Regular cardiac myocyte (primary cell): Measurements from ENCODE around the gene VPS33A. TPM values are rescaled to one million over a fixed set of nuclear protein-coding genes. Genes with fewer than 3 reads are reported as not detected.

Experiments
- total RNA-seq: library from RNA; depleted of rRNA; stranded (reverse); fragments of >200 nt; gene quantifications from 2 replicates; pipeline ENCODE4 v1.2.3, GENCODE V29; 2014

VPS33A gene
- 18.0 and 22.6 TPM in 2 replicates for total RNA-seq

DNA sequence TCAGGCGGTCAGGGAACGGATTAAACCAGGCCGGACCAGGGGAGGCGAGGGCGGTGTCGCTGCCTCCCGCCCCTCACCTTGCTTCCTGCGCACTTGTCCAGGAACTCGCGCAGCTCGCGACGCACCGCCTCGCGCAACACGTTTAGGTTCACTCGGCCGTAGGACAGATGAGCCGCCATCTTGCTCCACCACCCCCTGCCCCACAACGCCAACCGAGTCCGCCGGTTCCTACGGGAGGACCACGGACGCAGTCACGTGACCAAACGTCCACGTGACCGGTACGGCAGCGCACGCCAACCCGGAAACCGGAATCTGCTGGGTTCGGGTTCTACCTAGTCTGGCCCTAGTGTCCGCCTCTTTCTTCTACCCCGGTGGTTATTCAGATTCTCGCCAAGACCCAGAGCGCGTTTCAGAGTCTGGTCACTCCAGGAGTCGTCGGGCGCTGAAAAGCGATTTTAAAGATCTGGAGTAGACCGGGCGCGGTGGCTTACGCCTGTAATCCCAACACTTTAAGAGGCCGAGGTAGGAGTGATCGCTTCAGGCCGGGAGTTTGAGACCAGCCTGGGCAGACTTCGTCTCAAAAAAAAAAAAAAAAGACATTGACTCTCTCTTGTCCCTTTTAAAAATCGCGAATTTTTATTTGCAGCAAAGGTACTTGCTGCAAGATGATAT lies at the start of gene VPS33A:
TSS of gene VPS33A (minus strand) at position 265 of the 672 bp plus-strand sequence. CDS start at position 179, 86 bp downstream.

GRCh38 chr12:122225683-122226365 lies 40.5 kb downstream of the VPS33A start, which contains the start of gene DIABLO:
Gene DIABLO (minus strand): TSS chr12:122226052. CDS start chr12:122226014, 38 bp downstream.

GRCh38 chr12:122203301-122204166 lies 62.8 kb downstream of the VPS33A start, which contains the start of gene B3GNT4:
Gene B3GNT4 (plus strand): TSS chr12:122203709. CDS start chr12:122204619, 910 bp downstream.

GRCh38 chr12:122182887-122183587 lies 83.3 kb downstream of the VPS33A start, which contains the start of gene LRRC43:
Gene LRRC43 (plus strand): TSS chr12:122183123. CDS start chr12:122183145, 22 bp downstream.

Other genes starting within 250 kb of the VPS33A start
- 6.3 and 7.0 TPM in 2 replicates for gene BCL7A, start 244.6 kb downstream of the VPS33A start, total RNA-seq
- gene MLXIP, start 187.7 kb downstream of the VPS33A start, total RNA-seq: 11.9 and 16.3 TPM in 2 replicates
- gene IL31, start 92.3 kb downstream of the VPS33A start, total RNA-seq: not detected in 2 replicates
- 0.38 and 1.7 TPM in 2 replicates for gene LRRC43, start 83.4 kb downstream of the VPS33A start, total RNA-seq
- gene B3GNT4, start 62.8 kb downstream of the VPS33A start, total RNA-seq: under 0.01 and 0.77 TPM in 2 replicates
- 92.7 and 96.2 TPM in 2 replicates for gene DIABLO, start 40.4 kb downstream of the VPS33A start, total RNA-seq
- 50.0 and 65.1 TPM in 2 replicates for gene CLIP1, start 156.2 kb upstream of the VPS33A start, total RNA-seq
- gene ZCCHC8, start 234.4 kb upstream of the VPS33A start, total RNA-seq: 12.3 and 12.7 TPM in 2 replicates